GM19438 (cell line): ENCODE results near the gene TRMT61A.
"Not testable (repeated sequence)": the region's sequence is repeated elsewhere in the genome, so short reads cannot be mapped to it uniquely, and the experiment has no call there.

Experiments
- ATAC-seq: cut with Tn5 transposase; IDR thresholded peaks from one replicate; pipeline ENCODE4 v1.9.1; 2021; ENCODE audit warnings: low read depth; ENCODE audit not compliant: unreplicated experiment

TRMT61A gene

DNA sequence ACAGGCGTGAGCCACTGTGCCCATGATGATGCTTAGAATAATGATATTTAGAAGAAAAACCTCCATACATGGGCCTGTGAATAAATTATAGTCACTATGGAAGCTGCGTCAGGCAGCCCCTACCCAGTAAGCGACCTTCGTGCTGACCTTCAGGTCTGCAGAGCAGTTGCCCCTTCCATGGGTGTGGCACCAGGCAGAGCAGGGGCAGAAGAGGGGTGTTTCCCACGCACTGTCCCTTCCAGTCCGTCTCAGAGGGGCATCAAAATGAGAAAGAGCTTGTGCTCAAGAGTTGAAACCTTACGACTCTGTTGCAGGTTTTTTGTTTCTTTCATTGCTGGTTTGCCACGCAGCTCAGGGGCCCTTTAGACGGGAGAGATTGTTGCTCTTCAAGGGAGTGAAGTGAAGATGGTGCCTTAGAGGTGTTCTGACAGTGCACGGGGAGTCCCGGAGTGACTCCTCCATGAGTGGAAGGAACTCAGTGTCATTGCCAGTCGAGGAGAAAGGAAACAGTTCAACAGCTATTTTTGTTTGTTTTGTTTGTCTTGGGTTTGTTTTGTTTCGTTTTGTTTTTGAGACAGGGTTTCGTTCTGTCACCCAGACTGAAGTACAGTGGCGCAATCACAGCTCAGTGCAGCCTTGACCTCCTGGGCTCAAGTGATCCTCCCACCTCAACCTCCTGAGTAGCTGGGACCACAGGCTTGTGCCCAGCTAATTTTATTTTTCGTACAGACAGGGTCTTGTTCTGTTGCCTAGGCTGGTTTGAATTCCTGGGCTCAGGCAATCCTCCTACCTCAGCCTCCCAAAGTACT is 20.3 kb upstream of the TRMT61A start:
- no peak for ATAC-seq

DNA sequence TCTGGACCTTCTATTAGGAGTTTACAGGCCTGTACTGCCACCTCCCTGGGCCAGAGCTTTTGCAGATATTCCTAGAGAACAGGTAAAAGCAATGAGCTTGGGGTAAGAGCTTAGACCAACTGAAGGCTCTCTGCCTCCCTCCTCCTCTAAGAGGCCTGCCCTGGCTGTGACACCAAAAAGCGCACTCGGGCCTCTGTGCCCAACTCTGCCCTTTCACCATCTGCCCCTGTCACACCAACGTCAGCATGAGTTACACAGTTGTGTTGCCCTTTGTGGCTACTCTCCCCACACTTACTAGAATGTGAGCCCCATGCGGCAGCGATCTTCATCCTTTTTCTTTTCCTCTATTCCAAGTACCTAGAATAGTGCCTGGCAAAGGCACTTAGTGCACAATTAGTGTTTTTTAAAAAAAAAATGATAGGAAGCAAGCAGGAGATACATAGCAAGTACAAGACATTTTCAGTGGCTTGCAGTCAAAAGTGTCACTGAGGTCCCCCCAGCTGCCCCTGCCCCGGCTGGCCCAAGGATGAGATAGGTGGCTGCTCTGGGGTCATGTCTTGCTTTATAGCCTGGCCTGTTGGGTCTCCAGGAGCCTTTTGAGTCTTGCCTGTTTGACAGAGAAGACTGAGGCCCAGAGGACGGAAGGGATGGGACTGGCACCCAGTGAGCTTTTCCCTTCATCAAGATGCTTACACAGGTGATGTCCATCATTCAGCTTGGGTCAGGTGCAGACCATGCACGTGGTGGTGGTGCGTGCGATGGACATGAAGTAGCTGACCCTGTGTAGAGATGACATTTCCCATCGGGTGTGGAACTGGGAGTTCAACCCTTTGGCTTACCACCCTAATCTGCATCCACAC is 18.9 kb upstream of the TRMT61A start:
- ATAC-seq: no peak

DNA sequence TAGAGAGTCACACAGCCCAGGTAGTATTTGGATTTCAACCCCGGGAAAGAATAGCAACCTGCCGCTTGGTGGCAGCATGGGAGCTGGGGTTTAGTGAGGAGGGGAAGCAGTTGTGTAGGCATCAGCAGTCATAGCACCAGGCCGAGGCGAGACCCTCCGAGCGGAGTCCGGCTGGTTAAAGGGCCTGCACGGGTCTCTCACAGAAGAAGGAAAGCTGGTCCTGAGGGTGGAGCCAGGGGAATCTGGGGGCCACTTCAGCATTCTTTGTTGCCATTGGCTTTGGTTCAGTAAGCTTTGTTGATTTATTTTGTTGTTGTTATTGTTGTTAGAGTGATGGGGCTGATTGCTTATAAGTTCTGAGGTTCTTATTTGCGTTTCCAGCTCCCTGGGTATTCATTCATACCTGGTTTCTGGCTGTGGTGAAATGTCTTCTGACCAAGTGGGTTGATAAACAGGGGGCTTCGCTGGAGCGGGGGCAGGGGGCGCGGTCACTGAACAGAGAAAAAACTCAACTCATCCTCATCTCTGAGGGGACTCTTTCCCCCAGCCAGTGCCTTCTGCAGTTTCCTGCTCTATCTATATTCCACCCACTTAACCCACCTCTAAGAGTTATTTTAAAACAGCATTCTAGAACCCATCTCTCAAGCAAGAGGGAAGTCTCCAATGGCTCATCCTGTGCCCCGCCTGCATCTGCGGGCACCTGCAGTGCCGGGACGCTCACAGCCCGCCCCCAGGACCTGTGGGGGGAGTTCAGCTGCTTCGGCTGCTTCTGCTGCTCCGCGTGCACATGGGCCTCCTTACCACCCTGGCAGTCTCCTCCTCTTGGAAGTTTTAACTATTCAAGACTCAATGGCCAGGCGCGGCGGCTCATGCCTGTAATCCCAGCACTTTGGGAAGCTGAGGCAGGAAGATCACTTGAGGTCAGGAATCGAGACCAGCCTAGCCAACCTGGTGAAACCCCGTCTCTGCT is 18.0 kb upstream of the TRMT61A start:
- no peak for ATAC-seq

DNA sequence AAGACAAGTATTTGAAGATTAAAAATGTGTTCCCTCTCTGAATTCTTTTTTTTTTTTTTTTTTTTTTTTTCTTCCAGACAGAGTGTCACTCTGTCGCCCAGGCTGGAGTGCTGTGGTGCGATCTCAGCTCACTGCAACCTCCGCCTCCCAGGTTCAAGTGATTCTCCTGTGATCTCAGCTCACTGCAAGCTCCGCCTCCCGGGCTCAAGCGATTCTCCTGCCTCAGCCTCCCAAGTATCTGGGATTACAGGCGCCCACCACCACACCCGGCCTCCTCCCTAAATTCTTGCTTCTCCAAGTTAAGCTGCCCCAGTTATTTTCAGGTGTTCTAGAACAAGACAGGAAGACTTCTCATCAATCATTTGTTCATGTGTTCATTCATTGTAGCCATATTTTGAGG is 16.8 kb upstream of the TRMT61A start:
- ATAC-seq: not testable (repeated sequence)

DNA sequence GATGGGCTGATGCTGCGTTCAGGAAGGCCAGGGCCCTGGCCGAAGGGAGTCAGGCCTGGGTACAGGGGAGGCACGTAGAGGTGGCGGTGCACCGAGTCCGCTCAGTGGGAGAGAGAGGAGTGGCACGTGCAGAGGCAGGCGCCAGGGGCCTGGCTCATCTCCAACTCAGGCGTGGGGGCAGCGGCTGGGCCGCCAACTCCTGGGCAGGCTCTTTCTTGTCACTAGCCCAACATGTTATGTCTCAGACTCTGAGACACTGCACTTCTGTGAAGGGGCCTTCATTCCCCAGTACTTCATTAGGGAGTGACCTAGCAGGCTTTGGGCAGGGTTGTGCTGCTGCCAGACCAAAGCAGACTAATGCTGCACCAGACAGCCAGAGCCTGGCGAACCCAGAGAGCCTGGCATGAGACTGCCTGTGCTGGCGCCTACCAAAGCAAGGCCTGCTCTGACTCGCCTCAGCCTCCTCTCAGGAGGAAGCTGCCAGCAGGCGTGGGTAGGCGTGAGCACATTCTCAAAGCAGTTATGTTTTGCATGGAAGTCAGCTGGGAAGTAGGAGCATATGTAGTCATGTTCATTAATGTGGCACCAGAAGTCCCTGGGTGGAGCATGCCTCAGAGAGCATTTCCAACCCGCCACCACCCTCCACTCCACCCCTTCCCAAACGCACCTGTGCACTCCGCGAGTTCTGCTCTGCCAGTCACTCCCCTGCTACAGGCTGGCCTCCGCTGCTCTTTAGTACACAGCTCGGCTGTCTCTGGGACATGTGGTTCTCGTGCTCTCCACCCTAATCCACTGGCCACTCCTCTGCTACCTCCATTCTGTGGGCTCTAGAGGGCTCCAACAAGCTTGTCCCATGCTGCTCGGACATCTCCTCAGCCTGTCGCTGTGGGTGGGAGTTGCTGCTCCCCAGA is 16.0 kb upstream of the TRMT61A start:
- no peak for ATAC-seq

DNA sequence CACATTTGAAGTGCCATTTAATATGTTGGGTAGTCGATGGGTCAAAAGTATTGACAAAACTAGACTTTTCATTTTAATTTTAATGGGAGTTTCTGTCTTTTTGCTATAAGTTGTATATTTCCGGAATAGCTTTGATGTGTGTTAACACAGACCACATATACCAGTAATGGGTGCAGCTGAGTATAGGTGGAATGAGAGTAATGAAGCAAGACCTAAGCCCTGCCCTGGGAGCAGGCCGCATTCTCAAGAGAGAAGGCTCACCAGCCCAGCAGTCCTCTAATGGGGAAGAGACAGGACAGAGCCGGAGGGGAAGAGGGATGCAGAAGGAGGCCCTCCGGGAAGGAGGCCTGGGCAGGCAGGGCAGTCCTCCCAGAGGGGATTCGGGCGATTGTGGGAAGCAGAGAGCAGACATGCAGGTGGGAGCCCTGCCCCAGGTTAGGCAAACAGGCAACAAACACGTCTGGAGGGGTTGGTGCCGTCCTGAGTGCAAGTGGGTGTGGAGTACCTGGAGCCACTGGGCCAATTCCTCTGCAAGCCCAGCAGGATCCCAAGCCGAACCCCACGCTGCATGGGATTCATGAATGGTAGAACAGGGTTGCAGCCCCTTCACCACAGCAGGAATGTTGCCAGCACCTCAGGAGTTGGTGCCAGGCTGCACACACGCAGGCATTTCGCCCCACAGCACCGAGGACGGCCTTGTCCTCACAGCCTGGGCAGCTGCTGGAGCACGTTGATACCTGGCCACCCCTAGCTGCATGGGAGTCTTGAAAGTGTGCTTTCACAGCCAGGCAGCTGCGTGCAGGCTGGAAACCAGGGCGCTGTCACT is 14.2 kb upstream of the TRMT61A start:
- ATAC-seq: no peak

DNA sequence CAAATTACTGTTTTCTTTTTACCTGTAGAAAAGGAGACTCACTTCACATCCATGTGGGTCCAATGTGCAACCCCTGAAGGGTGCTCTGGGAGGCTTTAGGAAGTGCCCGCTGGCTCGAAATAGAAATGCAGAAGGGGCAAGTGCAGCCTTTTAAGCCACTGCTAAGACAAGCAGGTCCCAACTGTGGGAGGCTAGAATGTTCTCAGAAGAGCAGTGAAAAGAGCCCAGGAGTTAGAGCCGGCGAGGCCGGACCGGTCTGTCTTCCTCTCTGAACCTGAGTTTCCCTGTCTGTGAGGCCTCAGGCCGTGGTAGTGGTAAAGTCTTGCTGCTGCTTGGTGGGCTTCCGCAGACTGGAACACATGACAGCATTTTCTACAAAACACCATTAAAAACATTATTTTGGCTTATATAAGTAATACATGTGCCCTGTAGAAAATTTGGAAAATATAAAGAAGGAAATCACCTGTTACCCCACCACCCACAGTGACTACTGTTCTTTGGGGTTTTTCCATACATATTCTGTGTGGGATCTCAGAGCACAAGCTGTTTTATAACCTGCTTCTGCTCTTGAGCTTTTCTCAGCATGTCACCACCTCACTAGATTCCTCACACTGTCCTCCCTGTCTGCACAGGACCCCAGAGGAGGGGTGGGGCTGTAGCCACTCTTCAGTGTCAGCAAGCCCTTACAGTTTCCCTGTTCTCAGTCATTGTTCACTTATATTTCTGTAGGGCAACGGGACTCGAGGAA is 12.4 kb upstream of the TRMT61A start:
- no peak for ATAC-seq

DNA sequence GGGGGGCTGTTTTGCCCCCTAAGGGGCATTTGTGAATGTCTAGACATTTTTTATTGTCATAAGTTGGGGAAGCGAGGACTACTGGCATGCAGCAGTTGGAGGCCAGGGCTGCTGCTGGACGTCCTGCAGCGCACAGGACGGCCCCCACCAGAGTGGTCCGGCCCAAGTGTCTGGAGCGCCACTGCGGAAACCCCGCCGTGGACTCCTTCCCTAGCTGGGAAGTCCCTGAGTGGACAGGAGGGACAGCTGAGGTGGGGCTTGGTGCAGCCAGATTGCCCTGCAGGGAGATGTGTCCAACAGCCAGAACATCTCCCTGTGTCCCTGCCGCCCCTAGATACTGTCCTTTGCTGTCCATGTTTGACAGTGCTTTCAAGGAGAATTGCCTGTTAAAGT is 11.8 kb upstream of the TRMT61A start:
- ATAC-seq: no peak

DNA sequence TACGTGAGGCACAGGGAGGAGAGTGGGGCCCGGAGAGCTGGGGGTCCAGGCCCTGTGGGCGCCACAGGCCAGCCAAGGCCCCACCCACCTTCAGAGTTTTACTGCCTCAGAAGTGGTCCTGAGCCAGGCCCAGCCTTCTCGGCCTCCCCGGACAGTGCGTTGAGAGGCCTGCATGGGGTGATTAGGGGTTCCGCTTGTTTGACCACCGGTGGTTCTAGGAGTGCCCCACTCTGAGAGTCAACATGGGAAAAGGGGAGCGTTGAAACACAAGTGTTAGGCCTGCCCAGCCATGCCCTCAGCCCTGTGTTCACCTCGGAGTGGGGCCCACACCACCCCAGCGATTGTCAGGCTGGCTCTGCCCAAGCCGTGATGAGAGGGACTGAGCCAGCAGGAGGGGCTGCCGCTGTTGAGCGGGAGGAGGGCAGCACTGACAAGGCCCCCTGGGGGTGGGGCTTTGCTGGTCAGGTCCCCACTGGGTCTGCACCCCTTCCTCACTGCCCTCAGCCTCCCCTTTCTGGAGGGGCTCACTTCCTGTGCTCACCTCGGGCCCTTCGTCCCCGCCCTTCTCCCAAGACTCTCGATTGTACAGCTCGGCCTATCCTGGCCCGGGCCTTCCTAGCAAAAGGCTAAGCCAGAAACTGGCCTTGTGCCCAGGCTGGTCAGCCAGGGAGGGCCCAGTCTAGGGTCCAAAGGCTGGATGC is 11.1 kb upstream of the TRMT61A start:
- ATAC-seq: no peak

DNA sequence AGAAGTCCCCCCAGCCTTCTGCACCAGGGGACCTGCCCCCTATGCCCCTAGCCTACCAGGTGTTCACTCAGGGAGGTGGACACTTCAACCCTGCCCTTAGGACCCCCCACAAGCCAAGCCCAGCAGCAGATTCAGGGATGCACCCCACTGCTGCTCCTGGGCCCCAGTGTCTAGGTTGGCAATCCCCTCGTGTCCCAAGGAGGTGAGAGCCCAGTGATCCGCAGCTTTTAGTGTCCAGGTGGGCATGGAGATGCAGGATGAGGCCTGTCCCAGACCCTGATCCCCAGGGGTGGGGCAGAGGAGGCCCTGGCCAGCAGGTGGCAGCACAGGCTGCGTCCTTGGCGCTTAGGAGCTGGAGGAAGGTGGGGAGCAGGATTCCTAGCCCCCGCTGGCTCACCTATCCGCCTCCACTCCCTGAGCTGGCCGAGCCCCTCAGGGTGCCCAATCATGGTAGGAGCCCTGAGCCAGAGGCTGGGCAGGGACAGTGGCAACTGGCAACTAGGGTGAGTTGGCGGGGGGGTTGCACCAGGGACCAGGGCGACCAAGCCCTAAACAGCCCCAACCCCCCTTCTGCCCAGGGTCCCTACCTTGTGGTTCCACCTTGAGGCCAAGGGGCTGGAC is 10.5 kb upstream of the TRMT61A start:
- ATAC-seq: no peak

DNA sequence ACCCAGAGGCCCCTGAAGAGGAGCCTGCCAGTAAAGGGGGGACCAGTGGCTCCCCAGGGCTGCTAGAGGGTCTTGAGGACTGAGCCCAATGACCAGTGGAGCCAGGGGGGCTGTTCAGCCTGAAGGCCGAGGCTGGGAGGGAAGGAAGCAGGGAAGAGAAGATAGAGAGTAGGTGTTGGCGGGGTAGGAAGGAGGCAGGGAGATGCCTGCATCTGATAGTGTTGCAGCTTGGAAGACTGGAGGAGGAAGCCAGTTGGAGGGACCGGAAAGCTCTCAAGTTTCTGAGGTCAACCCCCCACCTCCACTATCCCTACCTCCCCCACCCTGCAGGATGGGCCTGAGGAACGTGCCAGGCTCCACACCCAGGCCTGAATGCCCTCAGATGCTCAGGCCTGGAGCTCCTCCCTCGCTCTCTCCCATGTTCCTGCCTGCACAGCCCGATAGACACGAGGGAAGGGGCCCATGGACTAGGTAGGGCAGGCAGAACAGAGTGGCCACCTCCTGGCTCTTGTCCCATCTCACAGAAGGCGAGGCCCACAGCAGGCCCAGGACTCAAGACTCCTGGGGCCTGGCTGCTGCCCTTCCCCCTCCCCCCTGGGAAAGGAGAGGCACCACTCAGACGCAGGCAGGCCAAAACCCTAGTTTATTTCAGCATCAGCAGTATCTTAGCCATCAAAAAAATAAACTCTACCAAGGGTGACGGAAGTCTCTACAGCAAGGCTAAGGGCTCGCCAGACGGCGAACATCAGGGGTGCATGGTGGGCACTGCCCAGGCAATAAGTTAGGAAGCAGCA is 9.8 kb upstream of the TRMT61A start:
- no peak for ATAC-seq

DNA sequence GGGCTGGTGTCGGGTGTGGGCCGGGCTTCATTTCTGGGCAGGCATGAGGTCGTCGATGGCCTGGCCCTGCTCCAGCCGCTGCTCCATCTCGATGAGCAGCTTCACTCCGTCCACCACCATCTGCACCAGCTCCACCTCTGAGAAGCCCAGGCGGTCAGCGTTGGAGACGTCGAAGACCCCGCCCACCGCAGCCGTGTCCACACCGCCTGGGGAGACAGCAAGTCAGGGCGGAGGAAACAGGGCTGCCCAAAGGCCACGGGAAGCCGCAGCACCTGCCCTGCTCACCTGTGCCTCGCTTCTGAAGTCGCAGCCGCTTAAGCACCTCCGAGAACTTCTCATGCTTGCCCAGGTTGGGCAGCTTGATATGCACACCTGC is 9.2 kb upstream of the TRMT61A start:
- no peak for ATAC-seq

DNA sequence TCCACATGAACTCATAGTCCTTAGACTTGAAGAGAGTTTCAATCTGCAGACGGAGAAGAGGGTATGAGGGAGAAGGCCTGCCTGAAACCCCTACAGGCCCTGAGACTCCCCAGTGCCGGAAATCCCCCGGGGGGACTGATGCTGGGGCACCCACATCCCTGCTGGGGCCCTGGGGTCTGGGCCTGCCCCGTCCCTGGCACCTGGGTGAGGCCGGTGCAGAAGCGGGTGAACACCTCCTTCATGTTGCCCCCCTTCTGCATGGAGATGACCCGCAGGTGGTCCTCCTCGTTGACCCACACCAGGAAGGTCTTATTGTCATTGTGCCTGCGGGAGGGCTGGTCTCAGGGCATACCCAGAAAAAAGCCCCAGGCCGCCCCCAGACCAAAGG is 8.7 kb upstream of the TRMT61A start:
- no peak for ATAC-seq

DNA sequence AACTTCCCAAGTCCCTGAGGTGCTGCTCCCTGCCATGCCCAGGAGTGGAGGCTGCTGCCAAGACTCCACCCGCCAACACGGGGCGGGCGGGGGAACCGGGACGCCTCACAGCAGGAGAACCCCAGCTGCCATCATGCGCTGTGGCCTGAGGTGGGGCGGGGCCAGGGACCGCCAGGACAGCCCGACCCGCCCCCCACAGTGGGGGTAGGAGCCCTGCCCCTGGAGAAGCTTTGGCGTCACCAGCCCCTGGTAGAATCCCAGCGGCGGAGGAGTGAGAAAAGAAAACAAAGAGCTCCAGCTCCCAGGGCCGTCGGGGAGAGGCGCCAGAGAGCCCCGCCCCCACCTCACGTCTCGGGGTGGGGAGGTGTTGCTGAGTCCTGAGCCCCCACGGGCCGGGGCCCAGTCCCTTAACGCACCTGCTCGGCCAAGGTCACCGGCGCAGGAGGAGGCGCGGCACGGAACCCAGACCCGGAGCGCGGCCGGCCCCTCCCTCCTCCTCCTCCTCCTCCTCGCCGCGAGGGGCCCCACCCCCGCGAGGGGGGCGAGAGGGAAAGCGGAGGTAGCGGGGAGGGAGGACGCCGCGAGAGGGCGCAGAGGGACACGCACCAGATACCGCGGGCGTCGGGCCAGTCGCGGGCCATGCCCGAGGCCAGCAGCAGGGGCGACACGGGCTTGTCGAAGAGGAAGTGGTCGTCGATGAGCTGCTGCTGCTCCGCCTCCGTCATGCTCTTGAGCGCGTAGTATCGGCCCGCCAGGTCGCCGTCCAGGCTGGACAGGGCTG is 8.1 kb upstream of the TRMT61A start:
- peak; percentile 55 for ATAC-seq

DNA sequence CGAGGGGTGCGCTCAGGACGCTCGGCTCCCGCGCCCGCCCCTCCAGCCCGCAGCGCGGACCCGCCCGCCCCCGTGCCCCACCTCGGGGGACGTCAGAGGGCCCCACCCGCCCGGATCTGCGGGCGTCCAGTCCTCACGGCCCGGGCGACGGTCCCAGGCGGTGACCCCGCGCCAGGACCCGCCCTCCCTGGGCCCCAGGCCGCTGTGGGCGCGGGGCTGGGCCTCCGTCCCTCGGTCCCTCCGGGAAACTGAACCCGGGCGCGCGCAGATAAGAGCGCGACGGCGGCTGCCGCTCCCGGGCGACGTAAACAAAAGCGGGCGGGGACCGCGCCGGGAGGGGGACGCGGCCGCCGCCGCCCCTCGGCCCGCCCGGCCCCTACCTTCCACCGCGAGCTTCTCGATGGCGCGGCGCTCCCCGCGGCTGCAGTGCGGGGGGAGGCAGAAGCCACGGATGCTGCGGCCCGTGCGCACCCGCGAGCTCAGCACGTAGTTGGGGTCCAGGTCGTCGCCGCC is 7.5 kb upstream of the TRMT61A start:
- no peak for ATAC-seq
